Measurements from ENCODE around the gene CCDC33.

- no peak for TF ChIP-seq ZFP3 (CRISPR knock-in tag; IDR thresholded peaks at IDR 0.05)
- no peak for TF ChIP-seq SNAI2 (CRISPR knock-in tag; IDR thresholded peaks at IDR 0.05)
- no peak for TF ChIP-seq POU6F1 (CRISPR knock-in tag; IDR thresholded peaks at IDR 0.05; ENCODE audit: borderline replicate concordance, low read depth)
- TF ChIP-seq ESRRG (CRISPR knock-in tag; IDR thresholded peaks at IDR 0.05): no peak
- TF ChIP-seq RARB (CRISPR knock-in tag; IDR thresholded peaks at IDR 0.05): no peak
- TF ChIP-seq ZNF8 (CRISPR knock-in tag; IDR thresholded peaks at IDR 0.05): no peak
- TF ChIP-seq, protein P1, sequence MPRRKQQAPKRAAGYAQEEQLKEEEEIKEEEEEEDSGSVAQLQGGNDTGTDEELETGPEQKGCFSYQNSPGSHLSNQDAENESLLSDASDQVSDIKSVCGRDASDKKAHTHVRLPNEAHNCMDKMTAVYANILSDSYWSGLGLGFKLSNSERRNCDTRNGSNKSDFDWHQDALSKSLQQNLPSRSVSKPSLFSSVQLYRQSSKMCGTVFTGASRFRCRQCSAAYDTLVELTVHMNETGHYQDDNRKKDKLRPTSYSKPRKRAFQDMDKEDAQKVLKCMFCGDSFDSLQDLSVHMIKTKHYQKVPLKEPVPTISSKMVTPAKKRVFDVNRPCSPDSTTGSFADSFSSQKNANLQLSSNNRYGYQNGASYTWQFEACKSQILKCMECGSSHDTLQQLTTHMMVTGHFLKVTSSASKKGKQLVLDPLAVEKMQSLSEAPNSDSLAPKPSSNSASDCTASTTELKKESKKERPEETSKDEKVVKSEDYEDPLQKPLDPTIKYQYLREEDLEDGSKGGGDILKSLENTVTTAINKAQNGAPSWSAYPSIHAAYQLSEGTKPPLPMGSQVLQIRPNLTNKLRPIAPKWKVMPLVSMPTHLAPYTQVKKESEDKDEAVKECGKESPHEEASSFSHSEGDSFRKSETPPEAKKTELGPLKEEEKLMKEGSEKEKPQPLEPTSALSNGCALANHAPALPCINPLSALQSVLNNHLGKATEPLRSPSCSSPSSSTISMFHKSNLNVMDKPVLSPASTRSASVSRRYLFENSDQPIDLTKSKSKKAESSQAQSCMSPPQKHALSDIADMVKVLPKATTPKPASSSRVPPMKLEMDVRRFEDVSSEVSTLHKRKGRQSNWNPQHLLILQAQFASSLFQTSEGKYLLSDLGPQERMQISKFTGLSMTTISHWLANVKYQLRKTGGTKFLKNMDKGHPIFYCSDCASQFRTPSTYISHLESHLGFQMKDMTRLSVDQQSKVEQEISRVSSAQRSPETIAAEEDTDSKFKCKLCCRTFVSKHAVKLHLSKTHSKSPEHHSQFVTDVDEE (CRISPR knock-in tag; IDR thresholded peaks at IDR 0.05): no peak
- no peak for TF ChIP-seq PATZ1 (CRISPR knock-in tag; IDR thresholded peaks at IDR 0.05; ENCODE audit: borderline replicate concordance)
- no peak for TF ChIP-seq ISL1 (CRISPR knock-in tag; IDR thresholded peaks at IDR 0.05)
- TF ChIP-seq ZNF565 (CRISPR knock-in tag; conservative IDR thresholded peaks at IDR 0.05; ENCODE audit: low read depth): no peak
- TF ChIP-seq TCF4 (CRISPR knock-in tag; IDR thresholded peaks at IDR 0.05; ENCODE audit: borderline replicate concordance): no peak
Observed at GRCh38 chr15:74212494-74212893, 23.6 kb upstream of the CCDC33 start.

Data from SK-N-SH treated with all-trans-retinoic acid at 6 μM for 48 hours (cell line).